Natural killer cell (primary cell): ENCODE measurements around the gene FGFRL1. TPM values are rescaled to one million over a fixed set of nuclear protein-coding genes. Genes with fewer than 3 reads are reported as not detected.

ENCODE experiments used
- ATAC-seq, 3 donors: fragments of 150-1000 bp in 2 of 3; fragments of 200-7000 bp in 1 of 3; cut with Tn5 transposase; 1 replicate in 1 of 3; 2 replicates in 2 of 3; pipeline ENCODE4 v1.10.0; 2021; ENCODE audit warnings: mild to moderate bottlenecking in 2 of 3, moderate library complexity in 2 of 3
- DNase-seq, 2 donors: peaks; one replicate each; pipeline versions ENCODE4 v3.0.0 to v3.0.0-alpha.2; 2013 to 2021; ENCODE audit warnings: mixed read lengths in 1 of 2
- H3K27ac ChIP-seq: one replicate; pipeline ENCODE4 v1.5.1; 2013; ENCODE audit warnings: mild to moderate bottlenecking, low read length
- H3K27me3 ChIP-seq: one replicate; pipeline ENCODE4 v1.6.1; 2013; ENCODE audit warnings: low read length; ENCODE audit not compliant: control insufficient read depth, insufficient read depth
- H3K36me3 ChIP-seq: one replicate; pipeline ENCODE4 v1.6.1; 2013; ENCODE audit warnings: low read length; ENCODE audit not compliant: control insufficient read depth, insufficient read depth
- H3K4me1 ChIP-seq: one replicate; pipeline ENCODE4 v1.6.1; 2013; ENCODE audit warnings: low read length; ENCODE audit not compliant: control insufficient read depth, insufficient read depth
- H3K4me3 ChIP-seq: one replicate; pipeline ENCODE4 v1.5.1; 2013; ENCODE audit warnings: low read length
- H3K9me3 ChIP-seq: one replicate; pipeline ENCODE4 v1.6.1; 2013; ENCODE audit warnings: low read length; ENCODE audit not compliant: control insufficient read depth, insufficient read depth
- H3K27ac Mint-ChIP-seq, 2 donors: one replicate each; pipeline ENCODE4 v1.8.0; 2022; ENCODE audit warnings: mild to moderate bottlenecking in 2 of 2, mixed read lengths in 2 of 2, moderate library complexity in 1 of 2
- H3K27me3 Mint-ChIP-seq, 2 donors: one replicate each; pipeline ENCODE4 v1.8.0; 2022; ENCODE audit warnings: low read depth in 2 of 2, mixed read lengths in 2 of 2
- H3K36me3 Mint-ChIP-seq: one replicate; pipeline ENCODE4 v1.8.0; 2022; ENCODE audit warnings: mixed read lengths
- H3K4me1 Mint-ChIP-seq, 2 donors: one replicate each; pipeline ENCODE4 v1.8.0; 2022; ENCODE audit warnings: mixed read lengths in 2 of 2
- H3K4me3 Mint-ChIP-seq: one replicate; pipeline ENCODE4 v1.8.0; 2022; ENCODE audit warnings: mild to moderate bottlenecking, moderate library complexity, mixed read lengths
- H3K9me3 Mint-ChIP-seq, 2 donors: one replicate each; pipeline ENCODE4 v1.8.0; 2022; ENCODE audit warnings: mixed read lengths in 2 of 2
- WGBS: methylation state at CpG from one replicate; pipeline ENCODE4 v1.1.7; 2013; ENCODE audit warnings: missing lambda C conversion rate; ENCODE audit not compliant: insufficient coverage; 5-methylcytosine and 5-hydroxymethylcytosine counted together
- intact Hi-C: fragments of 100-400 bp; cut with micrococcal nuclease; formaldehyde crosslinking; loops from one replicate; pipeline ENCODE4 v1.14.2; 2022
- total RNA-seq, 4 donors: library from RNA; stranded (reverse); fragments of 120-200 nt in 1 of 4; gene quantifications; one replicate each; pipeline versions ENCODE4 v1.2.3 to v1.2.4, GENCODE V29; 2013 to 2022
- TF ChIP-seq, protein P1 (sequence below): fragments of 200-600 bp; IDR thresholded peaks from one replicate; pipeline ENCODE4 v1.8.0; 2022; ENCODE audit warnings: antibody characterized with exemption

FGFRL1 gene
- total RNA-seq, 3 donors from 2014 or later (not counting 1 experiment from before 2014, with no cell fraction given): 28.0 to 39.8 (median 32.5) TPM

DNA sequence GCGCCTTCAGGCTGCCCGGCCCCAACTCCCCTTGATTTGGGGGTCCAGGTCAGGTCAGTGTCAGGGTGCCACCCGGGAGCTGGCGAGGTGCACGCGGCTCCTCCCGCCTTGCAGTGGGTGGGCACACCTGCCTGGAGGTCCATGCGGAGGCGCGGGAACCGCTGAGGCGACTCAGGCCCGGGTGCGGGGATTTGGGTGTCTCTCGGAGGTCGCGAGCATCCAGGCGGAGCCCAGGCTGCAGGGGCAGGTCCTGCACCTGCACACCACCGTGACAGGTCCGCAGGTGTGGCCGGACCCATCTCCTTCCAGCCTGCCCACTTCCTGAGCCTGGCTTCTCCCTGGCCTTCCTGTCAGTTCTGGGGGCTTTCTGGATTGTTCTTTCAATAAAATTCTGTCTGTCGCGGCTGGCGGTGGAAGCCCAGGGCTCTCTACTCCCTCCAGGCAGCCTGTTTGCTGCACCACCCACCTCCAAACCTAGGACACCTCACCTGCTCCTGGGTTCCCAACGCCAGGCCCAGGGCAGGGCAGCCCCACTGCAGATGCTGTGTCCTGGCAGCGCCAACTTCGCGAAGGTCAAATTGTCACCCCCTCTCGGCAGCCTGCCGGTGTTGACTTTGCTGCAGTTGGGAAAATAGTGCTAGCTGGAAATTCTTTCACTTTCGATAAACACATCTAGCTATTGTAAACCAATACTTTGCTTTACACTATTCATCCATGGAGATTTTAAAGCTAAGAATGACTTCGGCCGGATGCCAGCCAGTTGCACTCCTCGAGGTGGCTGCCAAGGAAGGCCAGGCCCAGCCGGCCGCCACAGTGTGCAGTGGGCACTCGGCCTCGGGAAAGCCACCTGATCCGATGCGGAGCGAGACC lies 35.9 kb downstream of the FGFRL1 start:
- H3K36me3 ChIP-seq: no peaks in the 10 kb centered on the region
- no peak overlapping the region for H3K27ac Mint-ChIP-seq
- H3K27me3 ChIP-seq: peaks cover 6% of the 10 kb centered on the region
- no peaks in the 10 kb centered on the region for H3K4me1 ChIP-seq
- H3K4me3 Mint-ChIP-seq: no peak overlapping the region
- intact Hi-C loops: no loop called here
- no peak overlapping the region for H3K27ac ChIP-seq
- TF ChIP-seq, protein P1, sequence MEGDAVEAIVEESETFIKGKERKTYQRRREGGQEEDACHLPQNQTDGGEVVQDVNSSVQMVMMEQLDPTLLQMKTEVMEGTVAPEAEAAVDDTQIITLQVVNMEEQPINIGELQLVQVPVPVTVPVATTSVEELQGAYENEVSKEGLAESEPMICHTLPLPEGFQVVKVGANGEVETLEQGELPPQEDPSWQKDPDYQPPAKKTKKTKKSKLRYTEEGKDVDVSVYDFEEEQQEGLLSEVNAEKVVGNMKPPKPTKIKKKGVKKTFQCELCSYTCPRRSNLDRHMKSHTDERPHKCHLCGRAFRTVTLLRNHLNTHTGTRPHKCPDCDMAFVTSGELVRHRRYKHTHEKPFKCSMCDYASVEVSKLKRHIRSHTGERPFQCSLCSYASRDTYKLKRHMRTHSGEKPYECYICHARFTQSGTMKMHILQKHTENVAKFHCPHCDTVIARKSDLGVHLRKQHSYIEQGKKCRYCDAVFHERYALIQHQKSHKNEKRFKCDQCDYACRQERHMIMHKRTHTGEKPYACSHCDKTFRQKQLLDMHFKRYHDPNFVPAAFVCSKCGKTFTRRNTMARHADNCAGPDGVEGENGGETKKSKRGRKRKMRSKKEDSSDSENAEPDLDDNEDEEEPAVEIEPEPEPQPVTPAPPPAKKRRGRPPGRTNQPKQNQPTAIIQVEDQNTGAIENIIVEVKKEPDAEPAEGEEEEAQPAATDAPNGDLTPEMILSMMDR: no peak
- H3K4me1 Mint-ChIP-seq: peaks cover 0 to 4% of the 10 kb centered on the region in 2 donors
- WGBS: 82% methylated on average over 41 of the region's 41 CpGs
- H3K4me3 ChIP-seq: no peak overlapping the region
- peaks cover 28 to 32% of the 10 kb centered on the region in 2 donors for H3K27me3 Mint-ChIP-seq
- no peaks in the 10 kb centered on the region for H3K9me3 ChIP-seq
- no peak for ATAC-seq
- no peaks in the 10 kb centered on the region for H3K36me3 Mint-ChIP-seq
- peak in 1 of 2 donors; percentile 15 for DNase-seq
- H3K9me3 Mint-ChIP-seq: no peaks in the 10 kb centered on the region

DNA sequence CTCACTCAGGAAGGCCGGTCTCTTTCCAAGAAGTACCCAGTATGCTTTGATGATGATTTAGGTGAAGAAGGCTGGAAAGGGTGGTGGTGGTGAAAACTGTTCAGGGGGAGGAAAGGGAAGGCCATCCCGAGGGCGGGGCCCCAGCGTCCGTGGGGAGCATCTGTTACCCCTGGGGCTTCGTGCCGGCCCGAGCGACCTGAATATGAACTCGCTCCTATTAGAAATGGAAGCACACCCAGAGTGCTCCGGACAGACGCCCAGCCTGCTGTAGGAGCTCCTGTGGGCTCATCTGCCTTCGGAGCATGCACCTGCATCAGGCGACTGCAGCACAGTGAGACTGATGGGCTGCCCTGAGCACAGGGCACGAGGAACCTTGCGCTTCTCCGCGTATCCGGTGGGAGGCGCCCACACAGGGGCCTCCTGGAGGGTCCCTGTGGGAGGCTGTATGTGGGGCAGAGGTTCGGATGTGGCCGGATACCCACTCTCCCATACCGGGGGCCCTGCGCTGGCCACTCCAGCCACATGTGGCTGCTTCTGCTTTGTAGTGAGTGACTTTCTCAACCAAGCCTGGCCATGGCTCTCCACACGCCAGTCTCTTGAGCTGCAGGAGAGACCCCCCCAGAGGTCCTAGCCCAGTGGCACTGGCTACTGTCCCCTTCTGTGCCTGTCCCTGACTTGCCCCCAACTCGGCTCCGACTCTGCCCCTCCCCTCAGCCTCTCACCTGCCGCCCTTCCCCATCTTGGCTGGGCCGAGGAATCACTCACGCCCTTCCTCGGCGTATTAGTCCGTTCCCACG lies 36.7 kb downstream of the FGFRL1 start:
- Mint-ChIP-seq H3K4me3 (no peak overlapping the region), H3K27me3 (peaks cover 26 to 32% of the 10 kb centered on the region in 2 donors), H3K4me1 (peaks cover 0 to 3% of the 10 kb centered on the region in 2 donors), H3K9me3 (no peaks in the 10 kb centered on the region), H3K36me3 (no peaks in the 10 kb centered on the region), H3K27ac (no peak overlapping the region)
- Histone ChIP-seq H3K27me3 (peaks cover 6% of the 10 kb centered on the region), H3K4me1 (no peaks in the 10 kb centered on the region), H3K4me3 (no peak overlapping the region), H3K36me3 (no peaks in the 10 kb centered on the region), H3K27ac (no peak overlapping the region), H3K9me3 (no peaks in the 10 kb centered on the region)
- peak in 1 of 2 donors; percentile 14 for DNase-seq
- WGBS: 93% methylated on average over 34 of the region's 34 CpGs
- TF ChIP-seq, protein P1: no peak
- ATAC-seq: no peak
- intact Hi-C loops: no loop called here

DNA sequence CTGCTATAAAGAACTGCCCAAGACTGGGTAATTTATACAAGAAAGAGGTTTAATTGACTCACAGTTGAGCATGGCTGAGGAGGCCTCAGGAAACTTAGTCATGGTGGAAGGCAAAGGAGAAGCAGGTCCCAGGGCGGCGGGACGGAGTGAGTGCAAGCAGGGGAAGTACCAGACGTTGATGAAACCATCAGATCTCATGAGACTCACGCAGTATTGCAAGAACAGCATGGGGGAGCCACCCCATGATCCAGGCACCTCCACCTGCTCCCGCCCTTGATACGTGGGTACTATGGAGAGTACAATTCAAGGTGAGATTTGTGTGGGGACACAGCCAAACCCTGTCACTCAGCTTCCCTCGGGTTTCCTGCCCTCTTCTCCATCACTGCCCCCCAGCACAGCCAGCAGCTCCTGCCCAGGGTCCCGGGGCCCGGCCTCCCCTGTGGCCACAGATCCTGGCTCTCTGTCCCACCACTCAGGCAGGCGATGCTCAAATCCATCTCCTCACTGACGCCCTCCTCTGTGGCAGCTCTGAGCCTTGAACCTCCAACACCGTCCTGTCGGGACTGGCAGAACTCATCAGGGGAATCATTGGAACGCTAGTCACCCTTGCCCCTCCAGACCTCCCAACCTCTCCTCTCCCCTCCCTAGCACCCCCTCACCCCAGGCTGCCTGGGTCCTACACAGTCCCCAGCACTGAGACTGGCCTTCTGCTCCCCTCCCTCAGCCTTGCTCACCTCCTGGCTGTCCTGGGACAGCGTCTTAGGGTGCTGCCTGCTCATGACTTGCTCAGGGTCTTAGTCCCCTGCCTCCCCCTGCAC lies 37.6 kb downstream of the FGFRL1 start:
- no peaks in the 10 kb centered on the region for H3K4me1 ChIP-seq
- Mint-ChIP-seq H3K4me1 (no peaks in the 10 kb centered on the region), H3K27ac (no peak overlapping the region), H3K4me3 (no peak overlapping the region), H3K27me3 (peaks cover 24 to 32% of the 10 kb centered on the region in 2 donors), H3K9me3 (no peaks in the 10 kb centered on the region), H3K36me3 (no peaks in the 10 kb centered on the region)
- H3K27me3 ChIP-seq: peaks cover 6% of the 10 kb centered on the region
- H3K9me3 ChIP-seq: no peaks in the 10 kb centered on the region
- TF ChIP-seq, protein P1: no peak
- no peaks in the 10 kb centered on the region for H3K36me3 ChIP-seq
- no peak overlapping the region for H3K27ac ChIP-seq
- ATAC-seq: peak in 1 of 3 donors; percentile 35
- intact Hi-C loops: no loop called here
- no peak overlapping the region for H3K4me3 ChIP-seq
- 64% methylated on average over 16 of the region's 16 CpGs for WGBS
- DNase-seq: peak in 1 of 2 donors; percentile 10
